HG02840 (cell line): ENCODE data around the gene FAM216B.
"Not testable (repeated sequence)": the region's sequence is repeated elsewhere in the genome, so short reads cannot be mapped to it uniquely, and the experiment has no call there.

Experiments used
- ATAC-seq: cut with Tn5 transposase; IDR thresholded peaks from one replicate; pipeline ENCODE4 v1.9.1; 2021; ENCODE audit warnings: mild to moderate bottlenecking, moderate library complexity, moderate number of reproducible peaks; ENCODE audit not compliant: unreplicated experiment, low FRiP score

FAM216B gene

GRCh38 chr13:42781352-42781751 is at the start of gene FAM216B:
Gene FAM216B (plus strand): TSS chr13:42781584. CDS start chr13:42784068, 2,484 bp downstream.
- ATAC-seq: no peak

GRCh38 chr13:42732073-42732472 is 49.3 kb upstream of the FAM216B start:
- no peak for ATAC-seq

DNA sequence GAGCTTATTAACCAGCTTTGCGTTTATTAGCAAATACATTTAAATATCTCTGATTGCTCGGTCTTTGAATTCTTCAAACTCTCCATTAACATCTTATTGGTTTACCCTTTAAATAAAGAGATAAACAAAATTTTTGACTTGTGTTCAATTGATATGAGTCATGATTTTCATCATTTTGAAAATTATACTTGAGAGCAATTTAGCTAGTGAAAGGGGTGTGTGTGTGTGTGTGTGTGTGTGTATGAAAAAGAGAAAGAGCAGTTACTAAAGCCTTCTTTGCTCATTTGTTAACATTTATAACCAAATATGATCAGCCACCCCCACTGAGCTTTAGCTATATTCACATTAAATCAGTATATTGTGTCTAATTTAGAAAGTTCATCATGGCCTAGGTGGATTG is 48.3 kb upstream of the FAM216B start:
- no peak for ATAC-seq

DNA sequence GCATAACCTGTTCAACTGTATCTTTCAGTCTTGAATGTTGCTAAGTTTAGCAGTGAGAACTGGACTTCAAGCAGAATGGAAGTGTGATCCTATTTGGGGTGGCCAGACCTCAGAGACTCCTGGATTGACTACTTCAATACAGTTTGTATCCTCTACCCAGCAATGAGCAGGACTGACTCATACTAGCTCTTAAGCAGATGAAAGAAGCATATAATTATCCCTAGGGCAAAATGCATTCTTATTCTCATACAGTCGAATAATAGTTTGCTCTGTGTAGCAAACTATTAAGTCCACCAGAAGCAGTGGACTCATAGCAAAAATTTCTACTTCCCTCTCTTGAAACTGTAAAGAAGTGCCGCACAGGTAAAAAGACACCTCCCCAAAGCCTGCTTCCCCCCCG is 46.4 kb upstream of the FAM216B start:
- ATAC-seq: no peak

DNA sequence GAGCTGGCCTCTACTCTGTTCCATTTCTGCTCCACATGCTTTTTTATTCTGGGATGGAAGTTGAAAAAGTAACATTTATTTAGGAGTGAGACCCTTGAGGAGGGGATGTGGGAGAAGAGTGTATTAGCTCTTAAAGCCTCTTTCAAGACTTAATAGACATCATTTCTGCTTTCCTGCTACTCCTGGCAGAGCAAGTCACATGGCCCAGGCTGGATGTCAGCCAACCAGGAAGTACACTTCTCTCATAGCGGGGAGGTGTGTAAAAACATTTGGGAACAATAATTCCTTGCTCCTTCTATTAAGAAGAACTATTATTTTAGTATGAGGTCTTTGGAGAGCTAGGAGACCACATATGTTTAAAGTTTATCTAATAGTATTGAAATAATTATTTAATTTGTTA is 40.6 kb upstream of the FAM216B start:
- no peak for ATAC-seq

DNA sequence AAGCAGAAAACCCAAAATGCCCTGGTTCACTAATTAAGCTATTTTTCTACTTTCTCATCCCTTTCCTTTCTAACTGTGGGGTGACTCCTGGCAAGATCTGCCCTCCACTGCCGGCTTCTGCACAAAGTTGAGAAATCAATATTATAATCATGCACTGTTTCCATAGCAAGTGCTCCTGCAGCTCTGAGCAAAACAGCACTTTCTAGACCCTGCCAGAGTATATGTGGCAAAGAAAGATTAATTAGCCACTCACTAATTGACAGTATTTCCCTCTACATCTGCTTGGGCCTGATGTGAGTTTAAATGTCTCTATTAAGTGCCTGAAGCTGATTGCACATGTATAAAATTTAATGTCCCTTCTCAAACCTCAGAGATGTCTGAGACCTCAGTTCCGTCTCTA is 39.5 kb upstream of the FAM216B start:
- ATAC-seq: no peak

GRCh38 chr13:42745655-42746054 is 35.7 kb upstream of the FAM216B start:
- ATAC-seq: no peak

GRCh38 chr13:42746866-42747265 is 34.5 kb upstream of the FAM216B start:
- ATAC-seq: no peak

GRCh38 chr13:42747399-42747873 is 33.9 kb upstream of the FAM216B start:
- no peak for ATAC-seq

- no peak for ATAC-seq
Observed at GRCh38 chr13:42750794-42751193, 30.6 kb upstream of the FAM216B start.

DNA sequence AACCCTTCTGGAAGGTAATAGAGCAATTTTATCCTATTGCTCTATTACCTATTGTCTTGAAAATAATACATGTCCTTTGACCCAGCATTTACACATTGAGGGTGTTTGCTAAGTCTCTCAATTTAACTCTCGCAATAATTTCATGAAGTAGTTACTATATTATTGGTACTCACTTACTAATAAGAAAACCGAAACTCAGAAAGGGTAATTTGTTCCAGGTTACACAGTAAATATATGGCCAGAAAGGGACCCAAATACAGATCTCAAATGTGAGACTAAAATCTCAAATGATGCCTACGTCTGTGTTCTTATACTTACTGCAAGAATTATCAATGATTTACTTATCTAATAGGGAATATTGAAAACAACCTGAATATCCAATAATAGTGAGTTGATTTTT is 29.7 kb upstream of the FAM216B start:
- ATAC-seq: no peak

GRCh38 chr13:42752731-42753130 is 28.7 kb upstream of the FAM216B start:
- ATAC-seq: no peak

- ATAC-seq: no peak
Observed at GRCh38 chr13:42753697-42754096, 27.7 kb upstream of the FAM216B start.

DNA sequence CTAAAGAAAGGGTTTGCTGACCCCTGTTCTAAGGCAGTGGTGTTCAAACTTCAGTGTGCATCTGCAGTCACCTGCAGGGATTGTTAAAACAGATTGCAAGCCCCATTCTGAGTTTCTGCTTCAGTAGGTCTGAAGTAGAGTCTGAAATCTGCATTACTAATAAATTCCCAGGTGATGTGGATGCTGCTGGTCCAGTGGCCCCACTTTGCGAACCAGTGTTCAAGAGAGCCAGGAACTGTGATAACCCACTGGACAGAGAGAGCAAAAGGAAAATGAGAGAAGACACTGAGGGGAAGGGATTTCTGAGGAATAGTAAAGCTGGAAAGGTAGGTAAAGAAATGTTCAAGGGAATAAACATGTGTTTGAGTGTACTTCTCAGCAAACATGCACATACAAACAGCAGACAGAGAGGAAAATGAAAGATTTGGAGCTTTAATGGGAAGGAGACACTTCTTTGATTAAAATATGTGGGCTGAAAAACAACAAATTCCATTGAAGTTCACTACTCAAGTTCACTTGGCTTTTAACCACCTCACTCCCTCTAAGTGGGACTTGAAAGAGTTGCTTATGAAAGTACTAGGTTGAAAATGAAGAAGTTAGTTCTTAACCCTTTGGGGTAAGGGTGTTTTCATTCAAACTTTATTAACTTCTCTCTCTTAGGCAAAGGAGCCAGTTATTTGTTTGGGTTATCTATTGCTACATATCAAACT is 26.4 kb upstream of the FAM216B start:
- no peak for ATAC-seq

GRCh38 chr13:42757678-42758420 is 23.5 kb upstream of the FAM216B start:
- no peak for ATAC-seq

- no peak for ATAC-seq
Observed at GRCh38 chr13:42758515-42758914, 22.9 kb upstream of the FAM216B start.

GRCh38 chr13:42760951-42761350 is 20.4 kb upstream of the FAM216B start:
- ATAC-seq: no peak

DNA sequence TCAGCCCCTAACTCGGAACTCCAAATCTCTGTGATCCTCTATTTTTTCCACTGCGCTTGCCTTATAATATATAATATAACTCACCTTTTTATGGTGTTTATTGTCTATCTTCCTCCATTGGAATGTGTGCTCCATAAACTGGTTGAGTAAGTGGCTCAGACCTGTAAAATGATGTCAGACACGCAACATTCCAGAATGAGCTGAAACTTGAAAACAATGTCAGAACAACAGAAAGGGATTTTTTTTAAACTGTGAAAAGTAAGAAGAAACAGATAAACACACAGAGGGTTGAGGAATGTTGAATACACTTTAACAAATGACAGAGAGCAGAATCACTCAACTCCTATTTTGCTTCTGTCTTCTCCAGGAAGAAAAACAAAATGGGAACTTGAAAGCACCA is 19.1 kb upstream of the FAM216B start:
- ATAC-seq: no peak

GRCh38 chr13:42762917-42763316 is 18.5 kb upstream of the FAM216B start:
- ATAC-seq: no peak

DNA sequence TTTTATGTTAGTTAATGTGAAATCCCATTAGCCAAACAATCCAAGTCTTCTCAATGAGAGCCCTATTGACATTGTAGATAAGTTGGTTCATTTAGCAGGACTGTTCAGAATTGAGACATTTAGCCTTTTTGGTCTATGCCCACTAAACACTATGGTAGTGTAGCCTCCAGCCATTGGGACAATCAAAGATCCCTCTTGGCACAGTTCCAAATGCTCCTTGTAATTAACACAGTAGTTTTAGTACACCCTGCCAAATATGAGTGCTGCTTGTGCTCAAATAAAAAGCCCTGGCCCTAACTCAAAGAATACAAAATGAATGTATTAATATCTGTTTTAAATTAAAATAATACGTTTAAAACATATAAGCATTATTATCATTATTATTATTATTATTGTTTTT is 15.4 kb upstream of the FAM216B start:
- ATAC-seq: no peak

GRCh38 chr13:42769650-42770049 is 11.7 kb upstream of the FAM216B start:
- no peak for ATAC-seq

DNA sequence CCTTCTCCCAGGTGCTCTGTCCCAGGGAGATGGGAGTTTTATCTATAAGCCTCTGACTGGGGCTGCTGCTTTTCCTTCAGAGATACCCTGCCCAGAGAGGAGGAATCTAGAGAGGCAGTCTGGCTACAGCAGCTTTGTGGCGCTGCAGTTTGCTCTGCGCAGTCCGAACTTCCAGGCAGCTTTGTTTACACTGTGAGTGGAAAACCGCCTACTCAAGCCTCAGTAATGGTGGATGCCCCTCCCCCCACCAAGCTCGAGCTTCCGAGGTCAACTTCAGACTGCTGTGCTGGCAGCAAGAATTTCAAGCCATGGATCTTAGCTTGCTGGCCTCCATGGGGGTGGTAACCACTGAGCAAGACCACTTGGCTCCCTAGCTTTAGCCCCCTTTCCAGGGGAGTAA is 4.8 kb upstream of the FAM216B start:
- ATAC-seq: not testable (repeated sequence)
